HepG2 (cell line): ENCODE results near the gene LASP1. TPM values are rescaled to one million over a fixed set of nuclear protein-coding genes. Genes with fewer than 3 reads are reported as not detected.

Experiments used
- ATAC-seq: fragments of 200-7000 bp; cut with Tn5 transposase; 3 replicates; pipeline ENCODE4 v1.9.1; 2020; ENCODE audit warnings: mild to moderate bottlenecking, moderate library complexity
- BruUV-seq: library from RNA; stranded (reverse); fragments of 400-500 nt; replicated peaks from 2 replicates; lab custom pipeline; 2021; lab: Mats Ljungman, UMichigan
- CTCF ChIA-PET: fragments of 300-600 bp; formaldehyde crosslinking; extraction: SDS; loops from one replicate; lab custom pipeline; 2021; ENCODE audit warnings: low total read pairs, inconsistent platforms, low intra/inter-chr PET ratio; lab: Yijun Ruan, JAX
- POLR2A ChIA-PET: fragments of 350-600 bp; sonication (Branson Sonifier 250); formaldehyde crosslinking; loops from one replicate; lab custom pipeline; 2020; ENCODE audit warnings: antibody characterized with exemption, inconsistent platforms; lab: Yijun Ruan, JAX
- DNase-seq: peaks from one replicate; pipeline ENCODE4 v3.0.0-alpha.2; 2015; ENCODE audit warnings: low spot score
- FAIRE-seq: peaks from 3 replicates; lab custom pipeline; 2011; peaks lifted over from hg19 to GRCh38; lab: Jason Lieb, UNC
- H2AFZ ChIP-seq: one replicate; pipeline ENCODE4 v1.6.1; 2011; ENCODE audit warnings: low read length, inconsistent platforms
- H3K27ac ChIP-seq: fragments of 300-600 bp; 3 replicates; pipeline ENCODE4 v1.8.0; 2011; ENCODE audit warnings: mixed run types, mild to moderate bottlenecking, mixed read lengths, low read length, inconsistent platforms; ENCODE audit not compliant: insufficient read depth; ENCODE audit errors: extremely low read length
- H3K27me3 ChIP-seq, 2 experiments: fragments of 200-600 bp in 1 of 2; 2 replicates in 1 of 2; 3 replicates in 1 of 2; pipeline versions ENCODE4 v1.6.0 to v1.8.0; 2011; ENCODE audit warnings: low read length in 2 of 2, mild to moderate bottlenecking in 2 of 2, moderate library complexity in 2 of 2, inconsistent platforms in 1 of 2; ENCODE audit not compliant: insufficient read depth in 2 of 2, control insufficient read depth in 1 of 2
- H3K36me3 ChIP-seq, 2 experiments: fragments of 200-600 bp in 1 of 2; replicated peaks in 1 of 2; 2 replicates in 1 of 2; 3 replicates in 1 of 2; pipeline versions ENCODE4 v1.5.1 to v1.8.0; 2011; ENCODE audit warnings: low read length in 2 of 2, inconsistent platforms in 1 of 2; ENCODE audit not compliant: insufficient read depth in 2 of 2, control insufficient read depth in 1 of 2
- H3K4me1 ChIP-seq: 2 replicates; pipeline ENCODE4 v1.5.1; 2012; ENCODE audit warnings: low read length, inconsistent platforms; ENCODE audit not compliant: insufficient read depth
- H3K4me2 ChIP-seq: 2 replicates; pipeline ENCODE4 v1.6.0; 2011; ENCODE audit warnings: low read depth, low read length, inconsistent platforms
- H3K4me3 ChIP-seq, 3 experiments: fragments of 200-600 bp in 1 of 3; sonication (generic), shearing (Covaris generic) in 1 of 3; replicated peaks in 1 of 3; 2 replicates each; pipeline ENCODE4 v1.5.1; 2011 to 2016; ENCODE audit warnings: low read length in 3 of 3, inconsistent platforms in 2 of 3, low read depth in 2 of 3, mild to moderate bottlenecking in 2 of 3, control low read depth in 1 of 3, mixed read lengths in 1 of 3; ENCODE audit not compliant: insufficient read depth in 1 of 3
- H3K79me2 ChIP-seq: one replicate; pipeline ENCODE4 v1.6.1; 2011; ENCODE audit warnings: low read length, inconsistent platforms; ENCODE audit not compliant: insufficient read depth
- H3K9ac ChIP-seq: 2 replicates; pipeline ENCODE4 v1.6.0; 2011; ENCODE audit warnings: mild to moderate bottlenecking, low read depth, low read length, inconsistent platforms; ENCODE audit not compliant: insufficient read depth
- H3K9me3 ChIP-seq: 2 replicates; pipeline ENCODE4 v1.5.1; 2012; ENCODE audit warnings: mild to moderate bottlenecking, low read length
- H4K20me1 ChIP-seq: 2 replicates; pipeline ENCODE4 v1.6.0; 2011; ENCODE audit warnings: inconsistent platforms, mild to moderate bottlenecking, low read length, moderate library complexity; ENCODE audit not compliant: insufficient read depth
- AKAP8 ChIP-seq: sonication (generic); formaldehyde crosslinking; IDR thresholded peaks from 2 replicates; pipeline ENCODE4 v1.5.1; 2020; ENCODE audit warnings: mild to moderate bottlenecking, missing genetic modification reagents
- ERF ChIP-seq: IDR thresholded peaks from 2 replicates; pipeline ENCODE4 v1.6.1; 2018; ENCODE audit warnings: missing biosample characterization, missing genetic modification reagents
- KDM6A ChIP-seq: IDR thresholded peaks from 2 replicates; pipeline ENCODE4 v1.6.1; 2016; ENCODE audit warnings: low read depth
- MAFF ChIP-seq: IDR thresholded peaks from 2 replicates; pipeline ENCODE4 v1.6.1; 2011; ENCODE audit warnings: low read depth, low read length, improper control_type of control experiment
- MAFK ChIP-seq, 2 experiments: IDR thresholded peaks in 1 of 2; conservative IDR thresholded peaks in 1 of 2; 2 replicates each; pipeline ENCODE4 v1.6.1; 2011; ENCODE audit warnings: improper control_type of control experiment in 2 of 2, low read length in 2 of 2
- NFE2 ChIP-seq: sonication (generic); formaldehyde crosslinking; IDR thresholded peaks from 2 replicates; pipeline ENCODE4 v1.4.0; 2020; ENCODE audit warnings: missing genetic modification reagents
- RBM22 ChIP-seq: fragments of 200-400 bp; formaldehyde crosslinking; optimal IDR thresholded peaks from 2 replicates; pipeline ENCODE3; 2017; ENCODE audit warnings: mild to moderate bottlenecking, low read length, moderate library complexity
- ZNF138 ChIP-seq: sonication (generic); formaldehyde crosslinking; IDR thresholded peaks from 2 replicates; pipeline ENCODE4 v1.5.0; 2020; ENCODE audit warnings: mild to moderate bottlenecking, low read depth, missing genetic modification reagents
- ZNF383 ChIP-seq: sonication (generic); formaldehyde crosslinking; IDR thresholded peaks from 2 replicates; pipeline ENCODE4 v1.4.0; 2020; ENCODE audit warnings: missing genetic modification reagents, mild to moderate bottlenecking, borderline replicate concordance
- ZNF629 ChIP-seq: sonication (generic); formaldehyde crosslinking; conservative IDR thresholded peaks from 2 replicates; pipeline ENCODE4 v1.5.0; 2020; ENCODE audit warnings: missing genetic modification reagents
- ZNF891 ChIP-seq: sonication (generic); formaldehyde crosslinking; IDR thresholded peaks from 2 replicates; pipeline ENCODE4 v1.5.0; 2020; ENCODE audit warnings: mild to moderate bottlenecking, missing genetic modification reagents
- ZSCAN25 ChIP-seq: sonication (generic); formaldehyde crosslinking; IDR thresholded peaks from 2 replicates; pipeline ENCODE4 v1.8.0; 2022; ENCODE audit warnings: mild to moderate bottlenecking, missing genetic modification reagents
- WGBS: methylation state at CpG from one replicate; pipeline ENCODE4 v1.1.6; 2017; ENCODE audit warnings: low lambda C conversion rate; 5-methylcytosine and 5-hydroxymethylcytosine counted together
- in situ Hi-C: cut with HindIII; loops from 2 replicates; pipeline ENCODE4 v1.10.0; 2017; ENCODE audit warnings: low pct_unique_long_range_greater_than_20kb; ENCODE audit not compliant: extremely low pct_ligation_motif_present
- intact Hi-C: fragments of 100-400 bp; cut with micrococcal nuclease; formaldehyde crosslinking; loops from one replicate; pipeline ENCODE4 v1.10.0; 2022; ENCODE audit not compliant: unreplicated experiment
- polyA plus RNA-seq, 8 experiments: library from polyadenylated mRNA; depleted of rRNA in 3 of 8; stranded (reverse) in 7 of 8; unstranded in 1 of 8; fragments of >200 nt; fragmentation: Illumina TruSeq in 4 of 8; extraction: Trizol in 4 of 8; gene quantifications; 2 replicates each; pipeline versions ENCODE4 v1.2.1 to v1.2.3, GENCODE V29; 2011 to 2016; ENCODE audit warnings: low read depth in 4 of 8, missing spikeins in 1 of 8, mixed read lengths in 1 of 8; ENCODE audit not compliant: insufficient read depth in 1 of 8
- total RNA-seq, 5 experiments: library from RNA; depleted of rRNA; stranded (reverse); fragments of >200 nt; fragmentation: Illumina TruSeq; extraction: Trizol; gene quantifications; 2 replicates each; pipeline ENCODE4 v1.2.3, GENCODE V29; 2016; ENCODE audit warnings: low read depth in 1 of 5
- TF ChIP-seq, protein P1 (sequence below): sonication (generic); formaldehyde crosslinking; conservative IDR thresholded peaks from 2 replicates; pipeline ENCODE4 v1.8.1; 2023; ENCODE audit warnings: missing genetic modification reagents
- TF ChIP-seq, protein P2 (sequence below): sonication (generic); formaldehyde crosslinking; IDR thresholded peaks from 2 replicates; pipeline ENCODE4 v1.5.0; 2020; ENCODE audit warnings: mild to moderate bottlenecking, missing genetic modification reagents, borderline replicate concordance

LASP1 gene
- total and polyA plus RNA-seq, 2 of the 13 experiments (the other 11 are each of a cell fraction or from before 2014, with no cell fraction given), result 70.1 to 97.0 TPM

DNA sequence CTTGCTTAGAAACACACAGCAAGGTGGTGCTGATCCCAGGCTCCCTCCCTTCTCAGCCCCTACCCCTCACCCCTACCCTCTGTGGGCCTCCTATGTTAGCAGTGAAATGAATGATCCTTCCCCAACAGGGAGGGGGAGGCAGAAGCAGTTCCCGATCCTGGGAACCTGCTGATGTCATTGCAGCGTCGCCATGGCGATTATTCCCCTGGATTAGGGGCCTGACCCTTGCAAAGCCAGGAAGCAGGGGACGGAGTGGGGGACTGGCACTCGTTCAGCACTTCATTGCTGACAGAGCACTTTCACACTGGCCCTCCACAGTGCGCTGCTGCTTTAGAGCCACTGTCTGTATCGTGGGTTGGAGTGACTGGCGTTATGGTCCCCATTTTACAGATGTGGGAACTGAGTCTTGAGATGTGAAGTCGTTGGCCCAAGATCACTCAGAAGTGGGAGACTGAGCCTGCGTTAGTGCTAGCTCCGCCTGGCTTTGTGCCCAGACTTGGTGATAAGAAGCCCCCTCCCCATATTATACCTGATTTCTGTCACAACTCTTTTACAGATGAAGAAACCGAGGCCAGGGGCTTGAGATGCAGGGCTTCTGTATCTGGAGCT lies 26.6 kb downstream of the LASP1 start:
- no peak overlapping the region for H3K4me3 ChIP-seq
- POLR2A ChIA-PET, result interaction anchor here (2.1 to 3.2 kb wide), 2 partner anchors 24 to 26 kb away, joined by 15 to 19 read pairs; partner anchors contain the start of gene LASP1
- peaks cover 55 to 80% of the 10 kb centered on the region in 2 experiments for H3K36me3 ChIP-seq
- H3K4me2 ChIP-seq, result no peak overlapping the region
- H4K20me1 ChIP-seq, result peaks cover 5% of the 10 kb centered on the region; the same call in 1 of the 2 replicates
- no peaks in the 10 kb centered on the region for H3K79me2 ChIP-seq
- intact Hi-C loops, result no loop called here
- peak; percentile 83 for TF ChIP-seq ZNF629 (CRISPR knock-in tag)
- TF ChIP-seq, protein P1, sequence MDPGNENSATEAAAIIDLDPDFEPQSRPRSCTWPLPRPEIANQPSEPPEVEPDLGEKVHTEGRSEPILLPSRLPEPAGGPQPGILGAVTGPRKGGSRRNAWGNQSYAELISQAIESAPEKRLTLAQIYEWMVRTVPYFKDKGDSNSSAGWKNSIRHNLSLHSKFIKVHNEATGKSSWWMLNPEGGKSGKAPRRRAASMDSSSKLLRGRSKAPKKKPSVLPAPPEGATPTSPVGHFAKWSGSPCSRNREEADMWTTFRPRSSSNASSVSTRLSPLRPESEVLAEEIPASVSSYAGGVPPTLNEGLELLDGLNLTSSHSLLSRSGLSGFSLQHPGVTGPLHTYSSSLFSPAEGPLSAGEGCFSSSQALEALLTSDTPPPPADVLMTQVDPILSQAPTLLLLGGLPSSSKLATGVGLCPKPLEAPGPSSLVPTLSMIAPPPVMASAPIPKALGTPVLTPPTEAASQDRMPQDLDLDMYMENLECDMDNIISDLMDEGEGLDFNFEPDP (CRISPR knock-in tag), result 0 out of 2 replicates have a peak, but pooled peaks have one; percentile 19
- peak; percentile 60; the same call in 1 of the 2 replicates for TF ChIP-seq MAFF
- TF ChIP-seq ZSCAN25 (CRISPR knock-in tag), result 0 out of 2 replicates have a peak, but pooled peaks have one; percentile 2
- no peak for TF ChIP-seq NFE2 (CRISPR knock-in tag)
- 0 out of 2 replicates have a peak, but pooled peaks have one; percentile 0 for TF ChIP-seq ZNF383 (CRISPR knock-in tag)
- 0 out of 2 replicates have a peak, but pooled peaks have one; percentile 14 for TF ChIP-seq ZNF891 (CRISPR knock-in tag)
- TF ChIP-seq KDM6A (CRISPR knock-in tag), result no peak
- TF ChIP-seq, protein P2, sequence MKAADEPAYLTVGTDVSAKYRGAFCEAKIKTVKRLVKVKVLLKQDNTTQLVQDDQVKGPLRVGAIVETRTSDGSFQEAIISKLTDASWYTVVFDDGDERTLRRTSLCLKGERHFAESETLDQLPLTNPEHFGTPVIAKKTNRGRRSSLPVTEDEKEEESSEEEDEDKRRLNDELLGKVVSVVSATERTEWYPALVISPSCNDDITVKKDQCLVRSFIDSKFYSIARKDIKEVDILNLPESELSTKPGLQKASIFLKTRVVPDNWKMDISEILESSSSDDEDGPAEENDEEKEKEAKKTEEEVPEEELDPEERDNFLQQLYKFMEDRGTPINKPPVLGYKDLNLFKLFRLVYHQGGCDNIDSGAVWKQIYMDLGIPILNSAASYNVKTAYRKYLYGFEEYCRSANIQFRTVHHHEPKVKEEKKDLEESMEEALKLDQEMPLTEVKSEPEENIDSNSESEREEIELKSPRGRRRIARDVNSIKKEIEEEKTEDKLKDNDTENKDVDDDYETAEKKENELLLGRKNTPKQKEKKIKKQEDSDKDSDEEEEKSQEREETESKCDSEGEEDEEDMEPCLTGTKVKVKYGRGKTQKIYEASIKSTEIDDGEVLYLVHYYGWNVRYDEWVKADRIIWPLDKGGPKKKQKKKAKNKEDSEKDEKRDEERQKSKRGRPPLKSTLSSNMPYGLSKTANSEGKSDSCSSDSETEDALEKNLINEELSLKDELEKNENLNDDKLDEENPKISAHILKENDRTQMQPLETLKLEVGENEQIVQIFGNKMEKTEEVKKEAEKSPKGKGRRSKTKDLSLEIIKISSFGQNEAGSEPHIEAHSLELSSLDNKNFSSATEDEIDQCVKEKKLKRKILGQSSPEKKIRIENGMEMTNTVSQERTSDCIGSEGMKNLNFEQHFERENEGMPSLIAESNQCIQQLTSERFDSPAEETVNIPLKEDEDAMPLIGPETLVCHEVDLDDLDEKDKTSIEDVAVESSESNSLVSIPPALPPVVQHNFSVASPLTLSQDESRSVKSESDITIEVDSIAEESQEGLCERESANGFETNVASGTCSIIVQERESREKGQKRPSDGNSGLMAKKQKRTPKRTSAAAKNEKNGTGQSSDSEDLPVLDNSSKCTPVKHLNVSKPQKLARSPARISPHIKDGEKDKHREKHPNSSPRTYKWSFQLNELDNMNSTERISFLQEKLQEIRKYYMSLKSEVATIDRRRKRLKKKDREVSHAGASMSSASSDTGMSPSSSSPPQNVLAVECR, result 0 out of 2 replicates have a peak, but pooled peaks have one; percentile 16
- peak; percentile 71 to 78 for TF ChIP-seq MAFK (conservative IDR thresholded peaks at IDR 0.05 in 1 of 2, IDR thresholded peaks at IDR 0.05 in 1 of 2; ENCODE audit: low read length in 2 of 2)
- peak; percentile 65 for TF ChIP-seq RBM22
- 0 out of 2 replicates have a peak, but pooled peaks have one; percentile 10 for TF ChIP-seq AKAP8 (CRISPR knock-in tag)
- TF ChIP-seq ZNF138 (CRISPR knock-in tag), result no peak
- no peak for TF ChIP-seq ERF (CRISPR knock-in tag)
- FAIRE-seq (no peak), ATAC-seq (no peak), DNase-seq (no peak)
- H3K9ac ChIP-seq, result no peak overlapping the region
- CTCF ChIA-PET, result no interaction called here
- no peaks in the 10 kb centered on the region for H3K27me3 ChIP-seq
- no peak overlapping the region for H3K27ac ChIP-seq
- BruUV-seq, result no TSS peak
- in situ Hi-C loops, result no loop called here
- WGBS, result 90% methylated on average over 13 of the region's 13 CpGs
- H3K9me3 ChIP-seq, result no peaks in the 10 kb centered on the region
- no peak overlapping the region for H2AFZ ChIP-seq
- H3K4me1 ChIP-seq, result peaks cover 28% of the 10 kb centered on the region
